ENCODE results near the gene TSPAN32. TPM values are rescaled to one million over a fixed set of nuclear protein-coding genes. Genes with fewer than 3 reads are reported as not detected.

The TSPAN32 gene, protein sequence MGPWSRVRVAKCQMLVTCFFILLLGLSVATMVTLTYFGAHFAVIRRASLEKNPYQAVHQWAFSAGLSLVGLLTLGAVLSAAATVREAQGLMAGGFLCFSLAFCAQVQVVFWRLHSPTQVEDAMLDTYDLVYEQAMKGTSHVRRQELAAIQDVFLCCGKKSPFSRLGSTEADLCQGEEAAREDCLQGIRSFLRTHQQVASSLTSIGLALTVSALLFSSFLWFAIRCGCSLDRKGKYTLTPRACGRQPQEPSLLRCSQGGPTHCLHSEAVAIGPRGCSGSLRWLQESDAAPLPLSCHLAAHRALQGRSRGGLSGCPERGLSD
- 13.9 TPM for total RNA-seq
- long read RNA-seq, transcript TSPAN32-207 (9 exons, 1,236 nt): major isoform, 5 of 37 reads
- long read RNA-seq, partial matches to known transcripts: 8 of 37 reads
- long read RNA-seq, other reads (novel, unspliced or antisense): 22 of 37 reads

DNA sequence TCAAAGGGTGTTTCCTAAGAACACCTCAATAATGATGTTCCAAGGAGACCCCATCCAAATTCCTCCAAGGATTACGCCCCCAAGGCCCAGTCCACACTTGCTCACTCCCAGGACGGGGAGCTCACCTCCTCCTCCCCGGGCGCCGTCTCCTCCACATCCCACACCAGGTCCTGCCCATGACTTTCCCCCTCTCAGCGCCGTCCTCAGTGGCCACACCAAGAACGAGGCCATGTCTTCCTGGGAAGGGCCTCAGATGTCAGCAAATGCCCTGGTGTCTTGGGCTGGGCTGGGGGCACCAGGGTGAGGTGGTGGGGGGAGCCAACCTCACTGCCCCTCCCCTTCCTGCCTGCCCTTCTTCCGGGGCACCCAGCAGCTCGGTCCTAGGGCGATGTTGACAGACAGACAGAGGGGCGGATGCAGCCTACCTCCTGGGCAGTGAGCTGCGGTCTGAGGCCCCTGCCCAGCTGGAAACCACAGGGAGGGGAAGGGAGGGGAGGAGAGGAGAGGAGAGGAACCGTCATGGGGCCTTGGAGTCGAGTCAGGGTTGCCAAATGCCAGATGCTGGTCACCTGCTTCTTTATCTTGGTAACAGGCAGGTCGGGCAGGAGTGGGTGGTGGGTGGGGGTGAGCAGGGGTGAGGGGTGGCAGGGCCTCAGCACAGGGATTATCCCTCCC lies at the start of gene TSPAN32, which contains the start of gene C11orf21:
Gene TSPAN32 (plus strand): TSS at position 383 of the 675 bp plus-strand sequence. CDS start 137 bp downstream, at position 520.
Gene C11orf21 (minus strand): TSS at position 288 of the 675 bp plus-strand sequence. CDS start 110 bp downstream, at position 178.
- DNase-seq (peak; percentile 80), ATAC-seq (ENCODE audit: poor library complexity) (peak; percentile 40)
- intact Hi-C loops (cut with DNase I): loop anchor here (10.0 kb wide), 1 partner anchor 223 kb away; no protein-coding TSS in a partner anchor

GRCh38 chr11:2252018-2252417 lies 49.8 kb upstream of the TSPAN32 start:
- no peak for DNase-seq
- intact Hi-C loops (cut with DNase I): no loop called here
- no peak for ATAC-seq (ENCODE audit: poor library complexity)

GRCh38 chr11:2256293-2256913 lies 45.4 kb upstream of the TSPAN32 start:
- intact Hi-C loops (cut with DNase I): no loop called here
- DNase-seq (no peak), ATAC-seq (ENCODE audit: poor library complexity) (no peak)

DNA sequence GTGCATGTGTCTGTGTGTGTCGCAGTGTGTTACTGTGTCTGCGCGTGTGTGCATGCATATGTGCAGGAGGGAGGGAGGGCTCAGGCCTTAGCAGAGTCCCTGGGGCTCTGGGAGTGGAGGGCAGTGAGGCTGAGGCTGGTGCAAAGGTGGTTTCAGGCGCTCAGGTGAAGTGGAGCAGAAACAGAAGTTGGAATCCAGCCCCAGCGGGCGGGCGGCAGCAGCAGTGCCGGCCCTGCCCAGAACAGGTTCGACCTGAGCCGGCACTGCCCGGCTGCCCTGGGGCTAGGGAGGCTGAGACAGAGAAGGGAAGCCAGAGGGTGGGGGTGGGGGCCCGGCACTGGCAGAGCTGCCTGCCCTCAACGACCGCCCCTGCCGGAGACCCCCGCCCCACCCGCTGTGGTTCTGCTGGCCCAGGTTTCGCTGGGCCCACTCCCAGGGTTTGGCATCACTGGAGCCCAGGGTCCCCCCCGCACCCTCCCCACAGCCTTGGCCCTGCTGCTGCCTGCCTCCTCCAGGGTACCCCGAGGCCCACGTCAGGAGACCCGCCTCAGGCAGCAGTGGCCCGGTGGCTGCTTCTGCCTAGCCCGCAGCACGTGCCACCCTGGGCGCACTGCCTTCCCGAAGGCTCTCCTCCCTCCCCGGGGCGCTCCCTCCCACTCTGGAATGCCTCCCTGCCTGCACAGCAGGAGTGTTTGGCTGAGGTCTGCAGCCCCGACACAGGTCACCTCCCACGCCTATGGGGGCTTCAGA lies 44.7 kb upstream of the TSPAN32 start:
- DNase-seq: no peak
- intact Hi-C loops (cut with DNase I): no loop called here
- ATAC-seq (ENCODE audit: poor library complexity): no peak

DNA sequence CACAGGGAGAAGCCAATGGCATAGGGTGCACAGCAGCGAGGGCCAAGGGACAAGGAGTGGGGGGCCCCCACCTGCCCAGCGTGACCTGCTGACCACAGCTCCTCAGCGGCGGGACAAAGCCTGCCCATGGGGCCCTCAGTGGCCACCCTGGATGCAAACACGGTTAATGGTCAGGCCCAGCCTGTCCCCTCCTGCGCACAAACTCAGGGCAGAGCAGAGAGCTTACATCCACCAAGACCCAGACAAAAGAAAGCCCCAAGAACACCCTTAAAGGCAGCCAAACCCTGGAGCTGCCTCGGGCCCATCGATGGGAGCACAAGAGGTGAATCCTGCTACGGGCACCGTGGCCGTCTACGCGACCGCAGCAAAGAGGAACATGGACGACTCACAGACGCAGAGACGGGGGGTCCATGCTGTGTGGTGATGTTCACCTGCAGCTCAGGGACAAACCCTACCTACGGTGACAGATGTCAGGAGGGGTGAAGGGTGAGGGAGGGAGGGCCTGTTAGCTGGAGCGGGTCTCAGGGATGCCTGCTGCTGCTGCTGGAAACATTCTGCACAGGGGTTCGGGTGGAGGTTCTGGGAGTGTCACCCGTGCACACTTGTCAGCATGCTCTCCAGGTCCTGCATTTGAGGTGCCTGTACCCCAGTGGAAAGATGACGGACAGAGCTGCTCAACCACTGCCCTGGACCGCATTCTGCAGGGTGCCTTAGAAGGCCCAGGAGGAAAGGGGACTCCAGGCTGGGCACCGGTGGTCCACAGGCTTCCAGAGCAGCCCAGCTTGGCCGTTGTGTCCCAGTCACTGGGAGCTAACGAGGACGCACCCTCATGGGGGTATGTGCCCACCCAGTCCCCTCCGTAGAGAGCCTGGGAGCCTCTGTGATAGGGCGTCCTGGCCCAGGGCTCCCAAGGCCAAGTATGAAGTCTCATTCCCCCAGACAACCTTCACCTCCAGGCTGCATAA lies 43.0 kb upstream of the TSPAN32 start:
- intact Hi-C loops (cut with DNase I): no loop called here
- no peak for DNase-seq

GRCh38 chr11:2259466-2259830 lies 42.4 kb upstream of the TSPAN32 start:
- intact Hi-C loops (cut with DNase I): no loop called here

More for the DNA sequence above, 43.0 kb upstream of the TSPAN32 start:
- ATAC-seq (ENCODE audit: poor library complexity): no peak

GRCh38 chr11:2259897-2260451 lies 41.8 kb upstream of the TSPAN32 start:
- intact Hi-C loops (cut with DNase I): no loop called here
- no peak for DNase-seq
- ATAC-seq (ENCODE audit: poor library complexity): no peak

More at GRCh38 chr11:2259466-2259830, 42.4 kb upstream of the TSPAN32 start:
- ATAC-seq (ENCODE audit: poor library complexity) (no peak), DNase-seq (no peak)

- DNase-seq (no peak), ATAC-seq (ENCODE audit: poor library complexity) (no peak)
- intact Hi-C loops (cut with DNase I): no loop called here
Observed at GRCh38 chr11:2260491-2261364, 41.1 kb upstream of the TSPAN32 start.

- DNase-seq (no peak), ATAC-seq (ENCODE audit: poor library complexity) (no peak)
- intact Hi-C loops (cut with DNase I): no loop called here
Observed at GRCh38 chr11:2261436-2262230, 40.2 kb upstream of the TSPAN32 start.

DNA sequence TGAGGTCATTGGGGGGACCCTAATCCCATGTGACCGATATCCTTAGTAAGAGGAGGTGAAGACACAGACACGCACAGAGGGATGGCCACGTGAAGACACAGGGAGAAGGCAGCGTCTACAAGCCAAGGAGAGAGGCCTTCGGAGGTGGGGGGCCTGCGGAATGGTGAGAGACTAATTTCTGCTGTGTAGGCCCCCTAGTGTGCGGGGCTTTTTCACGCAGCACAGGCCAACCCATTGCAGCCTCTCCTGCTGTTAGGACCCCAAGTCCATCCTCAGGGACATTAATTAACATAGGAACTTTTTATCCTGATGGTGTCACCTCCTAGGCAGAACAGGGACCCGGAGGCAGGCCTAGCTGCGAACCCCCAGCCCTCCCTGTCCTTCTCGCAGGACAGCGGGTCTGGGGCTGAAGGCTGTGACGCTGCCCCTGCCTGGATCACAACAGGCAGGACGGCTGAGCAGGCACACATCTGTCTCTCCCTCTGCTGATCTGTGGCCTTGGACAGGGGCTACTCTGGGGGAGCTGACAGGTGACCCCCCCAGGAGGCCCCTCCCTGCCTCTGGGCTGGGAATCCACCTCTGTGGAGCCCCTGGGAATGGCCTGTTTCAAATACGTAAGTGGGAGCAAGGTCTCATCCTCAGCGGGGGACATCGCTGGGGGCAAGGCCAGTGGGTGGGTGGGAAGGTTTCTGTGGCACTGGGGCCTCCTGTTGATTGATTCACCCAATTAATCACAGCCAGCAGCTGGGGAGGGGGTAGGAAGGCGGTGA lies 39.3 kb upstream of the TSPAN32 start:
- intact Hi-C loops (cut with DNase I): no loop called here
- ATAC-seq (ENCODE audit: poor library complexity) (no peak), DNase-seq (no peak)

DNA sequence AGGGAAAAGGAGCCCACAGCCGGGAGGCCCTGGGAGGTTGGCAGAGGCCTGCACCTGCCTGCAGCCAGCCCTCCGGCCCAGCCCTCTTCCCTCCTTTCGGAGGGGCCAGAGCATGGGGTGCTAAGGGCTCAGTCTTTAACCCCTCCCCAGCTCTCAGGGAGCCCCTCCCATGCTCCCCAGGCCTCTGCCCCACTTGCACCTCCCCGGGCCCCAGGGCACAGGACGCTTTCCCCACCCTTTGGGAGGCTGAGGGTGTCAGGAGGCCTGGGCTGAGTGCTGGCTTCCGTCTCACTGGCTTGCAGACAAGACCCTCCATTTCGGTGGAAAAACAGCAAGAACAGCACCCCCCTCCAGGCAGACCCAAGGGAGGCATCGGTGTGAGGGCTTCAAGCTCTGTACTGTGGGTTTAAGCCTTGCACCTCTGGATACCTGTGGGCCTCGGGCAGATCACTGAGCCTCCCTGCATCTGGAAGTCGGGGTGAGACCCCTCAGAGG lies 38.7 kb upstream of the TSPAN32 start:
- ATAC-seq (ENCODE audit: poor library complexity) (no peak), DNase-seq (no peak)
- intact Hi-C loops (cut with DNase I): no loop called here

- DNase-seq (no peak), ATAC-seq (ENCODE audit: poor library complexity) (no peak)
- intact Hi-C loops (cut with DNase I): no loop called here
Observed at GRCh38 chr11:2263724-2264360, 38.0 kb upstream of the TSPAN32 start.

DNA sequence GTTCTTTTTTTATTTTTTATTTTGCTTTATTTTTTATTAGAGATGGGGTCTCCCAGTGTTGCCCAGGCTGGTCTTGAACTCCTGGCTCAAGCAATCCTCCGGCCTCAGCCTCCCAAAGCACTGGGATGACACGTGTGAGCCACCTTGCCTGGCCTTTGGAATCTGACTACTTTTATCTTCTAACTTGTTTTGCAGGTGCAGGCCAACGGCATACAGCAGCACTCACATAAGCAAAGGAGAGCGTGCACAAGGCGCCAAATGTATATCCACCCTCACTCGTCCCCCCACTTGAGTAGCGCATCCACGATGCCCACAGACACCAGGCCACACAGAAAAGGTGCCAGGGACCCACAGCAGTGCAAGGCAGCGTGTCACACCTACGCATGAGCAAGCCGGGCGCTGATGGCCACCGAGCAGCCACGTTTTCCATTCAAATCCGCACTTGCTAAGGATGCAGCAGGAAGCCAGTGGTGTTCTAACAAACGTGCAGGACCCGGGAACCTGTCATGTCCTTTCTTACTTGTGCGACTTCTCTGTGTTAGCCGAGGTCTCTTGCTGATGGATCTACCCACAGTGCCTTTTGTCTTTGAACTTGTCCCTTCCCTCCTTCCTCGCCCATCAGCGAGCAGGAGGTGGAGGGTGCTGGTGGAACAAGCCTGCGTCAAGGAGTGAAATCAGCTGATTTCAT lies 37.3 kb upstream of the TSPAN32 start:
- intact Hi-C loops (cut with DNase I): no loop called here
- DNase-seq (no peak), ATAC-seq (ENCODE audit: poor library complexity) (no peak)

DNA sequence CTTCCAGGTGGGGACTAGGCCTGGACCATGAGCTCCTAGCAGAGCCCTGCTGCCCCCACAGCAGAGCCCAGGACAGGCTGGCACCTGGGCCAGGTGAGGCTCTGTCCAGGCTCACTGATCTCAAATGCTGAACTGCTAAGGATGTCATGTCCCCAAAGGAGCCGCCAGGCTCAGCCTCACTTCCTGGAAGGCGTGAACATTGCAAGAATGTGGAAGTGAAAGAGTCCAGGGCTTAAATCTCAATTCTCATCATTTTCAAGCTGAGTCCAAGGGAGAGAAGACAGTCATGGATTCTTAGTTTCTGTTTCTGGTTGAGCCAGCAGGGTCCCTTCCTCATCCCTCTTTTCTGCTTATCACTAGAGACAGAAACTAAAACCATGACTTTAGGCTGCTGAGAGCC lies 36.4 kb upstream of the TSPAN32 start:
- DNase-seq (no peak), ATAC-seq (ENCODE audit: poor library complexity) (peak; percentile 26)
- intact Hi-C loops (cut with DNase I): no loop called here

Data from Right ventricle myocardium superior (tissue), 1 donor.